ENCODE results near the gene IGF1. TPM values are rescaled to one million over a fixed set of nuclear protein-coding genes. Genes with fewer than 3 reads are reported as not detected.
"Not testable (repeated sequence)": the region's sequence is repeated elsewhere in the genome, so short reads cannot be mapped to it uniquely, and the experiment has no call there.

Gene IGF1
- total RNA-seq, 1 donor from 2014 or later = 0.35 TPM

DNA sequence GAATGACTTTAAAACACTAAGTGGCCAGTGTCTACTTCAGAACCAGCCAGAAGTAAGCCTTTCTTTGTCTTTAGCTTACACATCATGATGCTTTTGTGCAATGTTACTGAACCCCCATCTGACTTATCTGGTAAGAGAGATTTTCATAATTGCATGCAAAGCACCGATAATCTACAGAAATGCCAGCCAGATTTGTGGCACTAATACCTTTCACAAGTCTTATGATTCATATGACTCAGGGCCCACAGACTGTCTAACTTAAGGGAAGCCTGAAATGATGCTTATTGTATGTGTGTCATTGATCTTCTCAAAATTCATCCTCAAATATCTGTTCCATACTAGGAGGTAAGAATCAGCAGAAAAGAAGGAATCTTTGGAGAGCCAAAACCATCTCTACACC lies 18.0 kb downstream of the IGF1 start:
- DNase-seq (ENCODE audit: low read depth) = no peak

DNA sequence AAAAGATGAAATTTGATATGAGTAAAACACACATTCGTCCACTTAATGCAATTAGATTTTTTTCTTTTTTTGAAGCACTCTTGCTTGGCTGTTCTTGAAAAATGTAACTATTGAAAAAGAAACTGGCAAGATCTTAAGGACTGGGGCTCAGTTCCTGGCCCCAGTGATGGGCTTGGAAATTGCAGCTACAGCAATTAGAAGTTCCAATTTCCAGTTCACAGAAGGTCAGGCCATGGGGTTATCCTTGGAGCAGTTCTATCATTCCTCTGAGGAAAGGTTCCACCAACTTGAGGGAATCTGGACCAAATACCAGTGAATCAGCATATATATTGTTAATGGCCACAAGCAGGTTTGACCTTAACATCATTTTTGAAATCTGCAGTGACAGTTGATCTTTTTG lies 18.9 kb downstream of the IGF1 start:
- DNase-seq (ENCODE audit: low read depth) = no peak

GRCh38 chr12:102459314-102459713 lies 21.0 kb downstream of the IGF1 start:
- DNase-seq (ENCODE audit: low read depth) = no peak

GRCh38 chr12:102454808-102455760 lies 25.3 kb downstream of the IGF1 start:
- peak; percentile 70 for DNase-seq (ENCODE audit: low read depth)

GRCh38 chr12:102454330-102454729 lies 26.0 kb downstream of the IGF1 start:
- DNase-seq (ENCODE audit: low read depth) = no peak

- no peak for DNase-seq (ENCODE audit: low read depth)
Measured at GRCh38 chr12:102452605-102453004, 27.8 kb downstream of the IGF1 start.

DNA sequence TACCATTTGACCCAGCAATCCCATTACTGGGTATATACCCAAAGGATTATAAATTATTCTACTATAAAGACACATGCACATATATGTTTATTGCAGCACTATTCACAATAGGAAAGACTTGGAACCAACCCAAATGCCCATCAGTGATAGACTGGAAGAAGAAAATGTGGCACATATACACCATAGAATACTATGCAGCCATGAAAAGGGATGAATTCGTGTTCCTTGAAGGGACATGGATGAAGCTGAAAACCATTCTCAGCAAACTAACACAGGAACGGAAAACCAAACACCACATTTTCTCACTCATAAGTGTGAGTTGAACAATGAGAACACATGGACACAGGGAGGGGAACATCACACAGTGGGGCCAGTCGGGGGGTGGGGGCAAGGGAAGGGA lies 31.3 kb downstream of the IGF1 start:
- DNase-seq (ENCODE audit: low read depth) = not testable (repeated sequence)

GRCh38 chr12:102447426-102447825 lies 32.9 kb downstream of the IGF1 start:
- DNase-seq (ENCODE audit: low read depth) = not testable (repeated sequence)

DNA sequence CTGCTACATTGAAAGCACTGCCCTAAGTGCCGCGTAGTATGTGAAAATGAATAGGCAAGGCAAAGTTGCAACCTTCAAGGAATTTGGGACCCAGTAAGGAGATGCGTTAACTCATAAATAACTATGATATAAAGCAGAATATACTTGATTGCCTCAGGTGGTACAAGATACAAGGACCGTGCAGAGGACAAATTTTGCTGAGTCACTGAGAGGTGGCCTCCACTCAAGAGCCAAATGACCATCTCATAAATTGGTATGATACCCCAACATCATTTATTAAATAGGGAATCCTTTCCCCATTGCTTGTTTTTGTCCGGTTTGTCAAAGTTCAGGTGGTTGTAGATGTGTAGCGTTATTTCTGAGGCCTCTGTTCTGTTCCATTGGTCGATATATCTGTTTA lies 35.7 kb downstream of the IGF1 start:
- DNase-seq (ENCODE audit: low read depth) = no peak

DNA sequence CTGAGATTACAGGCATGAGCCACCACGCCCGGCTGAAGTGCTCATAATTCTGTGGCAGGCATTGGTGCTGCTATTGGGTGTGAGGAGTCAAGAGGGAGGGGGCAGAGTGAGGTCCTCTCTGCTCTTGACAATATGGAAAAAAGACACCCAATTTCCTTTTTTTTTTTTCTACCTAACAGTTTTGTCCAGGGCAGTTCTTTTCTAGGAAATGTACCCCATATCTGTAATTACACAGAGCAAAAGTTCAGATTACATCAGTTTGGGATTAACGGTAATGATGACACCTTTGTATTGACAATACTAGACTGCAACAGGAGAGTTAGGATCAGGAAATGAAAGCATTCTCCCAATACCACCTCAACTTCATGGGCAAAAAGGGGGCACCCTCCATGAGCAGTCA lies 36.3 kb downstream of the IGF1 start:
- DNase-seq (ENCODE audit: low read depth) = no peak

GRCh38 chr12:102441077-102441596 lies 39.2 kb downstream of the IGF1 start:
- DNase-seq (ENCODE audit: low read depth) = no peak

DNA sequence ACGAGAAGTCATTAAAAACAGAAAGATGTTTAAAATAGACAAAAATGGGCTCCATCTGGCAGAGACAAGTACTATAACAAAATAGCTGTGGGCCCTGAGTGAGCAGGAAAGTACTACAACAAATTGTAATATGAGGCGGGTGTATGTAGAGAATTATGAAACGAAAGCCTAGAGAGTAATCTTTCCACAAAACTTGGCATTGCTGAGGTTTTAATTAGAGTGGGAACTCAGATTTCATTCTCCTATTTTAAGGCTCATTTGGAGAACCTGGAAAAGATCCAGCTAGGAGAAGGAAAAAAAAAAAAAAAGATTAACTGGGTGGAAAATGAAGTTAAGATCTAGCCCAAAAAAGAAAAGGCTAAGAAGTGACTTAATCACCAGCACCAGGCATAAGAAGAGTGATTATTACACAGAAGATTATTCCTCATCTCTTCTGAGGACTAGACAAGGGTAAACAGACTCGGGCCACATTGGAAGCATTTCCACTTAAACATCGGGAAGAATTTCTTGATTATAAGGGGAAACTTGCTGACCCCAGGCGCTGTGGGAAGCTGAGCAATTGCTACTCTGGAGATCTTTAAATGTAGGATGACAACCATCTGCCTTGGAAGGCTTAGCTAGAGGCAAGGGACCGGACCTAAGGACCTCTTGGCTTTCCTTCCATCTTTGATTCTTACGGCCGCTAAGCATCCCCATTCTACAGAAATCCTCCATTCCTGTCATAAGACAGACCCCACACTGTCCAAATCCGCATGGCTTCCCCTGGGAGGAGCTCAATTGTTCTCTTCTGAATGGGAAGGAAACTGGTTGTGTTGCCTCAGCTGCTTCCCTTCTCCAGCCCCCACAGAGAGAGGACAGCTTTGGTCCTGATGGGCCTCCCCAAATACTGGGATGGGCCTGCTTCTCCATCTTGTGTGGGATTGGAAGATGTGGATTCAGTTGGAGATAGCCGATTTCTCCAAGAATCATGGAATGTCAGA lies 40.6 kb downstream of the IGF1 start:
- DNase-seq (ENCODE audit: low read depth) = no peak

- no peak for DNase-seq (ENCODE audit: low read depth)
Measured at GRCh38 chr12:102438827-102439210, 41.5 kb downstream of the IGF1 start.

GRCh38 chr12:102438047-102438826 lies 42.1 kb downstream of the IGF1 start:
- no peak for DNase-seq (ENCODE audit: low read depth)

DNA sequence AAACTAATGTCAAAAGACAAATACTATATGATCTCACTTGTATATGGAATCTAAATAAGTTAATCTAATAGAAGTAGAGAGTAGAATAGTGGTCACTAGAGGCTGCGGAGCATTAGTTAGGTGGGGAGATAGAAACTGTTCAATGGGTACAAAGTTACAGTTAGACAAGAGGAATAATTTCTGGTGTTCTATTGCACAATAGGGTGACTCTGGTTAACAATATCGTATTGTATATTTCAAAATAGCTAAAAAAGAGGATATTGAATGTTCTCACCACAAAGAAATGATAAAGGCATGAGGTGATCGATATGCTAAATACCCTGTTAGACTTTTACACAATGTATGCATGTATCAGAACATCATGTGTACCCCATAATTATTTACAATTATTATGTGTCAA lies 42.9 kb downstream of the IGF1 start:
- no peak for DNase-seq (ENCODE audit: low read depth)

- no peak for DNase-seq (ENCODE audit: low read depth)
Measured at GRCh38 chr12:102436867-102437266, 43.5 kb downstream of the IGF1 start.

DNA sequence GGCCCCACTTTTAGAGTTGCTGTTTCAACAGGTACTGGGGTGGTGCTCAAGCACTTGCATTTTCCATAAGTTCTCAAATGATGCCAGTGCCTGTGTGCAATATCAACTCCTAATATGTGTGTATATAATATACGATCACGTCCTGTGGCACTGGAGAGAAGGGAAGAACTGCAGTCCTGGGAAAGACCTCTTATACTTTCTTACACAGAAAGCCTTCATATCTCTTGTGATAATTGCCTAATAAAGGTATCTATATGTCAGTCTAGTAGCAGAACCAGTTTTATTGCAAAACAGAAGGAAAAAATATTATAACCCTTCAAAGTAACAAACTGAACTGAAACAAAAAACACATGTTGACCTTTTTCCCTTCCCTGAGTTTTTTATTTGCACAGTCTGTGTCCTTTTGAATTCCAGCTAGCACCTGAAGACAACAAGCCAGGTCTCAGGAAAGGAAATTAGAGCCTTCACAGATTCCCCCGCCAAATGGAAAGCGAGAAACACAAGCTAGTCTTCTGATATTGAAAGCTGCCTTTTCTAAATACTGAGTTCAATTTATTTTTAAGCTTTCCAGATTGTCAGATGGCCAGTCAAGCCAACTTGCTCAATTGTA lies 44.4 kb downstream of the IGF1 start:
- no peak for DNase-seq (ENCODE audit: low read depth)

DNA sequence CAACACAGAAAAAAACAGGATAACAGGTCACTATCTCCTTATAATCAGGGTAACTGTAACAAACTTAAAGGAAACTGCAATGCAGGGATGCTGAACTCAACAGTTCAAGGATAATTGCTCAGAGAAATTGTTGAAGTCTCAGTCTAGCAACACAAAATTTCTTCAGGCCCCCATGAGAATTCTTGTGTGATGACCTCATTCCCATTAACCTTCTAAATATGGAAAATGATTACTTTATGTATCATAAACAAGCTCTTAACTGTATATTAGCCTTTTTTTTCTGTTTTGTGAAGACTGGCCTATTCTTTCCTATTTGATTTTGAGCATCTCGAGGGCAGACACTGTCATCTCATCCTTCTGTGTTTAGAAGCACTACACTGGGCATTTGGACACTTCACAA lies 47.1 kb downstream of the IGF1 start:
- no peak for DNase-seq (ENCODE audit: low read depth)

- no peak for DNase-seq (ENCODE audit: low read depth)
Measured at GRCh38 chr12:102430661-102431060, 49.7 kb downstream of the IGF1 start.

GRCh38 chr12:102429211-102430154 lies 50.9 kb downstream of the IGF1 start:
- DNase-seq (ENCODE audit: low read depth) = no peak

Measured in renal cortical epithelial cell (primary cell).